GM18508 (cell line): ENCODE data around the gene MFSD8.
"Not testable (repeated sequence)": the region's sequence is repeated elsewhere in the genome, so short reads cannot be mapped to it uniquely, and the experiment has no call there.

Experiments
- ATAC-seq: cut with Tn5 transposase; IDR thresholded peaks from one replicate; pipeline ENCODE4 v1.9.1; 2021; ENCODE audit warnings: moderate number of reproducible peaks; ENCODE audit not compliant: insufficient read depth, unreplicated experiment

The MFSD8 gene, protein sequence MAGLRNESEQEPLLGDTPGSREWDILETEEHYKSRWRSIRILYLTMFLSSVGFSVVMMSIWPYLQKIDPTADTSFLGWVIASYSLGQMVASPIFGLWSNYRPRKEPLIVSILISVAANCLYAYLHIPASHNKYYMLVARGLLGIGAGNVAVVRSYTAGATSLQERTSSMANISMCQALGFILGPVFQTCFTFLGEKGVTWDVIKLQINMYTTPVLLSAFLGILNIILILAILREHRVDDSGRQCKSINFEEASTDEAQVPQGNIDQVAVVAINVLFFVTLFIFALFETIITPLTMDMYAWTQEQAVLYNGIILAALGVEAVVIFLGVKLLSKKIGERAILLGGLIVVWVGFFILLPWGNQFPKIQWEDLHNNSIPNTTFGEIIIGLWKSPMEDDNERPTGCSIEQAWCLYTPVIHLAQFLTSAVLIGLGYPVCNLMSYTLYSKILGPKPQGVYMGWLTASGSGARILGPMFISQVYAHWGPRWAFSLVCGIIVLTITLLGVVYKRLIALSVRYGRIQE

DNA sequence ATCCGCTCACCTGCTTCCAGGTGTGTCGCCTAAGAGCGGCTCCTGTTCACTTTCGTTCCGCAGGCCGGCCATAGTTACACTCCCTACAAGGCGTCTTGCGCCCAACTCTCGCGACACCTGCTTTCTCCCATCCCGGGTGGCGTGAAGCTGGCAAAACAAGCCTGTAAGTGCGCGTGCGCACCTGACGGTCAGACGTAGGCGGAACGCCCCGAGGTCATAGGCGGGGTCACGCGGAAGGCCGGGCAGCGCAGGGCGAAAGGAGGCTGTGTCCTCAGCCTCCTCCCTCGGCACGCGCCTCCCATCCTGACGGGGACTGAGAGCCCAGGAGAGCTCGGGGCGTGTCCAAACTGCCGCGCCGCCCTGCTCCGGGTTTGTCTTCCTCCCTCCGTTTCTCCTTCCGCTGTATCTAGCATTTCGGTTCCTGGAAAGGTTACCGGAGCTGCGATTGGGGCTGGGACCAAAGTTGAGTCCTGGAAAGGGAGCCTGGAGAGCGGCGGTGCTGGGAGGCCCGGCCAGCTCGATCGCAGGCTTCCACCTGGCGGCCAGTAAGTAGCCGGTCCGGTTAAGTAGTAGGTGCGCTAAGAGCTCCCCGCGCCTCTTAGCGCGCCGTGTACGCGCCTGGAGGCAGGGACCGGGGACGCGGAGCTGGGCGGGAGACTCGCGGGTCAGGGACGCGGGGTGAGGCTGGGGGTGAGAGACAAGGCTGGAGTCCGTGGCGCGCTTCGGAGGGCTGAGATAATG, at the start of gene MFSD8, which contains the start of gene ABHD18:
Gene MFSD8 (minus strand): TSS at position 112 of the 741 bp plus-strand sequence. CDS start 40 bp downstream, at position 72.
Gene ABHD18 (plus strand): TSS at position 345 of the 741 bp plus-strand sequence. CDS start 17,550 bp downstream, outside the sequence.
- ATAC-seq, result peak; percentile 94

DNA sequence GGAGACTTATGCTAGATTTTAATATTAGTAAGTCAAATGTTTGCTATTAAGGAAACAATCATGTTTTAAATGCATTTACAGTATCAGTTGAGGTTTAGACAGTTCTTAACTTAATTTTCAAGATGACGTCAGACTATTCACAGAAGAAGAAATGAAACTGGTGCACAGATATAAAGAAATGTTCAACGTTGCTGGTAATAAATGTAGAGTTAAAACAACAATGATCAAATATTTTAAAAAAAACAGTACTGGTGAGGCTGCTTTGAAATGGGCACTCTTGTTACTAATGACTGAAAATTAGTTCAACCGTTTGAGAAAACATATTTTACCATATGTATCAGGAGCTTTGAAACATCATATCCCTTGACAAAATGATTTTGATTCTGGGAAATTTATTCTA, 44.5 kb upstream of the MFSD8 start:
- ATAC-seq, result no peak

GRCh38 chr4:128006592-128006991, 41.6 kb upstream of the MFSD8 start:
- no peak for ATAC-seq

GRCh38 chr4:127997534-127998388, 32.8 kb upstream of the MFSD8 start:
- ATAC-seq, result peak; percentile 99

GRCh38 chr4:127996521-127996920, 31.5 kb upstream of the MFSD8 start:
- ATAC-seq, result not testable (repeated sequence)

- ATAC-seq, result no peak
Measured at GRCh38 chr4:127995776-127996175, 30.8 kb upstream of the MFSD8 start.

- no peak for ATAC-seq
Measured at GRCh38 chr4:127993151-127993550, 28.2 kb upstream of the MFSD8 start.

DNA sequence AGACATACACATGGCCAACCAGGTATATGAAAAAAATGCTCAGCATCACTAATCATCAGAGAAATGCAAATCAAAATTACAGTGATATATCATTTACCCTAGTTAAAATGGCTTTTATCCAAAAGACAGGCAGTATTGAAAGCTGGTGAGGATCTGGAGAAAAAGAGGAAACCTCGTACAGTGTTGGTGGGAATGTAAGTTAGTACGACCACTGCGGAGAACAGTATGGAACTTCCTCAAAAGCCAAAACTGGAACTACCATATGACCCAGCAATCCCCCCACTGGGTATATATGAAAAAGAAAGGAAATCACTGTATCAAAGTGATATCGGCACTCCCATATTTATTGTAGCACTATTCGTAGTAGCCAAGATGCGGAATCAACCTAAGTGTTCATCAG, 23.7 kb upstream of the MFSD8 start:
- no peak for ATAC-seq

GRCh38 chr4:127985989-127986388, 21.0 kb upstream of the MFSD8 start:
- ATAC-seq, result no peak

DNA sequence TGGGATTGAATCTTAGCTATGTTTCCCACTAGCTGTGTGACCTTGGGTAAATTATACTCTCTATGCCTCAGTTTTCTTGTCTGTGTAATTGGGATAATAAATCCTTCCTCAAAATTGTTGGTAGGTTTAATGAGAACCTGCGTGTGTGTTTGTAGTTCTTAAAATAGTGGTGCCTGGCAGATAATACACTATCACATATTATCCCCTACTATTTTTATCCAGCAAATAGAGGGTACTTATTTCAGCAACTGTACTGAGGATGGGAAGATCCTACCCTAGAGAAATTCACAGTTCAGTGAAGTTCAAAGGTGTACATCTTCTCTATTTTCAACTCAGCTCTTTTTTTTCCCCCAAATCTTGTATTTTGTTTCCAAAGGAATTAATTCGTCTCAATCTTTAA, 17.5 kb upstream of the MFSD8 start:
- no peak for ATAC-seq

DNA sequence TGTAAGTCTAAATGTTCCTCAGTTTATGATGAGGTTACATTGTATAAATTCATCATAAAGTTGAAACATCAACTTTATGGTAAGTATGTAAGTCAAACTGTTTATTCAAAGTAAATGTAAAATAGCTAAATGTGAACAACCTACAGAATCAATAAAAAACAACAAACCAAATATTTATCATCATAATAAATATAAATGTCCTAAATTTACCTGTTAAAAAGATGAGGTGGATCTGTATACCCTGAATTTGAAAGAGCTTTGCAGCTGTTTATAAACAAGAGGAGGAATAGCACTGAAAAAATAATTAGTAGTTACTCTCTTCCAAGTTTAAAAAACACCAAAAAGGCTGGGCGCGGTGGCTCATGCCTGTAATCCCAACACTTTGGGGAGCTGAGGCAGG, 14.0 kb upstream of the MFSD8 start:
- ATAC-seq, result no peak

DNA sequence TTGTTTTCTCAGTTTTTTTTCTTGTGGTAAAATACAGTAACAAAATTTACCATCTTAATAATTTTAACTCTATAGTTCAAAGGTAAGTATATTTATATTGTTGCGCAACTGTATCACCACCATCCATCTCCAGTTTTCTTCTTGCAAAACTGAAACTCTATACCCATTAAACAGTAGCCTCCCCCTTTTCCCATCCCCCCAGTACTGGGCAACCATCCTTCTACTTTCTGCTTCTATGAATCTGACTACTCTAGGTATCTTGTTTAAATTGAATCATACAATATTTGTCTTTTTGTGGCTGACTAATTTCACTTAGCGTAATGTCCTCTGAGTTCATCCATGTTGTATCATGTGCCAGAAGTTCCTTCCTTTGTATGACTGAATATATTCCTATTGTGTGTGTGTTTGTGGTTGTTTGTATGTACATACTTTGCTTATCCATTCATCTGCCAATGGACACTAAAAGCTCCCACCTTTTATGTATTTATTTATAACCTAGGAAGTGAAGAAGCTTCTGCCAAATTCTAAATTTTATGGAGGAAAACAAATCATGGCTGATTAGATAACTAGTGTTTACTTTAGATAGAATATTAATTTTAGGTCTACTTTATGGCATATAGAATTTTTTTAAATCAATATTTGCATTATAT, 10.3 kb upstream of the MFSD8 start:
- ATAC-seq, result no peak

DNA sequence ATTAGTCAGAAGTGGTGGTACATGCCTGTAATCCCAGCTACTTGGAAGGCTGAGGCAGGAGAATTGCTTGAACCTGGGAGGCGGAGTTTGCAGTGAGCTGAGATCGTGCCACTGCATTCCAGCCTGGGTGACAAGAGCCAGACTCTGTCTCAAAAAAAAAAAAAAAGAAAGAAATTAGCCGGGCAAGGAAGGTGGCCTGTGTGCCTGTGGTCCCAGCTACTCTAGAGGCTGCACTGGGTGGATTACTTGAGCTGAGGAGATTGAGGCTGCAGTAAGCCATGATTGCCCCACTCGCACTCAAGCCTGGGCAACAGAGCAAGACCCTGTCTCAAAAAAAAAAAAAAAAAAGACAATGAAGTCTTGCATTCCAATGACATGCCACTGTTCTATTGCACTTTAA, 6.0 kb upstream of the MFSD8 start:
- ATAC-seq, result not testable (repeated sequence)

GRCh38 chr4:127968586-127968985, 3.6 kb upstream of the MFSD8 start:
- ATAC-seq, result no peak

DNA sequence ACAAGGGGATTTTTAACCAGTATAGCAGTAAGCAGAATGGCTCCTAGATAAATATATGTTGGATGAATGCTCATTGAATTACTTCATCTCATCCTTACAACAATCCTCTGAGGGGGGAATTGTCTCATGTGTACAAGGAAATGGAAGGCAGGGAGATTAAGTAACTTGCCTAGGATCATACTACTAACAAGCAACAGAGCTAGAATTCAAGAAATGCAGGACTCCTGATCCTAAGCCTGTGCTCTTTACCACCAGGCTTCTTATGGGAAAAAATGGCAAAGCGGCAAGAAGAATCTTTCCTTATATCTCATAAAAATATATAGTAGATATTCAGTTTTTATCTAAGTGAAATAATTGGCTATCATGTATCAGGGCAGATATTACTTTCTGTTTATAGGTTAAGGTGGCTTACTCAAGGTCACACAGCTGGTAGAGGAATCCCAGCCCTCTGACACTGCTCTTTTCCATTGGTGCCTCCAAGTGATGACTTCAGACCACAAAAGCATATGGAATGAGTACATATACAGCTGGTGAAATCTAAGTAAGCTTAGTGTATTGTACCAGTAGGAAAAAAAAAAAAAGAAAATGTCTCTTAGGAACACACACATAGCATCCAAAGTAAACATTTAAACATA, 2.3 kb upstream of the MFSD8 start:
- ATAC-seq, result no peak

DNA sequence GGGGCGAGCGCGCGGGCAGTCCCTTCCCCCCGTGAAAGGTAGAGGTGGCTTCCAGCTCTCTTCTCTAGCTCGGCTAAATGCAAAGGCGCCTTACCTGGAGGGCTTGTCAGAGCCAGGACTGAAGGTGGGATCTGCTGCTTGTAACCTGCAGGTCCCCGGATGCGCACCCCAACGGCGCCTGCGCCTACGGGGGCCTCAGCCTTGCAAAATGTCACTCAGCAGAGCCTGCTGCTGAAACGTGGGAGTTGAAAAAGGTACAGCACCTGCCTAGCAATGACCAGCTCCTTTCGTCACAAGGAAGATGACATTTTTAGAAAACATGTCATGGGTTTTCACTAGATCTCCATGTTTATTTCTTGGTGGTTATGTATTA, 816 bp upstream of the MFSD8 start:
- peak; percentile 16 for ATAC-seq

DNA sequence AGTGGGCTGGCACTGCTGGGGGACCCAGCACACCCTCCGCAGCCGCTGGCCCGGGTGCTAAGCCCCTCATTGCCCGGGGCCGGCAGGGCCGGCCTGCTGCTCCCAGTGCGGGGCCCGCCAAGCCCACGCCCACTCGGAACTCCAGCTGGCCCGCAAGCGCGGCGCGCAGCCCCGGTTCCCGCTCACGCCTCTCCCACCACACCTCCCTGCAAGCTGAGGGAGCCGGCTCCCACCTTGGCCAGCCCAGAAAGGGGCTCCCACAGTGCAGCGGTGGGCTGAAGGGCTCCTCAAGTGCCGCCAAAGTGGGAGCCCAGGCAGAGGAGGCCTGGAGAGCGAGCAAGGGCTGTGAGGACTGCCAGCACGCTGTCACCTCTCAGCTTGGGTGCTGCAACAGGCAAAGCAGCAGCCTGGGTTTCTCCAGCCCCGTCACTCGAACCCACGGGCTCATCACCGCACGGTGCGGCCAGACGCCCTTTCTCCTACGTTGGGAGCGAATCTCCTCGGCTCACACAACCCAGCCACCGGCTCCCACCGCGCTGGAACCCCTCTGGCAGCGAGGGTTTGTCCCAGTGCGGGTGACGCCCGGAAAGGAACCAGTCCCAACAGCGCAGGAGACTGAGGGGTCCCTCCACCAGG, 429 bp downstream of the MFSD8 start:
- ATAC-seq, result peak; percentile 17

DNA sequence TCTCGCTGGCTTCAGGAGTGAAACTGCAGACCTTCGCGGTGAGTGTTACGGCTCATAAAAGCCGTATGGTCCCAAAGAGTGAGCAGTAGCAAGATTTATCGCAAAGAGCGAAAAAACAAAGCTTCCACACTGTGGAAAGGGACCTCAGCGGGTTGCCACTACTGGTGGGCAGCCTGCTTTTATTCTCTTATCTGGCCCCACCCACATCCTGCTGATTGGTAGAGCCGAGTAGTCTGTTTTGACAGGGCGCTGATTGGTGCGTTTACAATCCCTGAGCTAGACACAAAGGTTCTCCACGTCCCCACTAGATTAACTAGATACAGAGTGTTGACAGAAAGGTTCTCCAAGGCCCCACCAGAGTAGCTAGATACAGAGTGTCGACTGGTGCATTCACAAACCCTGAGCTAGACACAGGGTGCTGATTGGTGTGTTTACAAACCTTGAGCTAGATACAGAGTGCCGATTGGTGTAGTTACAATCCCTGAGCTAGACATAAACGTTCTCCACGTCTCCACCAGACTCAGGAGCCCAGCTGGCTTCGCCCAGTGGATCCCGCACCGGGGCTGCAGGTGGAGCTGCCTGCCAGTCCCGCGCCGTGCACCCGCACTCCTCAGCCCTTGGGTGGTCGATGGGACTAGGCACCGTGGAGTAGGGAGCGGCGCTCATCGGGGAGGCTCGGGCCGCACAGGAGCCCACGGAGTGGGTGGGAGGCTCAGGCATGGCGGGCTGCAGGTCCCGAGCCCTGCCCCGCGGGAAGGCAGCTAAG, 1.2 kb downstream of the MFSD8 start:
- ATAC-seq, result not testable (repeated sequence)
